ENCODE results near the gene UGT2B11.
"Not testable (repeated sequence)": the region's sequence is repeated elsewhere in the genome, so short reads cannot be mapped to it uniquely, and the experiment has no call there.

- not testable (repeated sequence) for TF ChIP-seq CTCF, POLR2A, EP300 (IDR thresholded peaks at IDR 0.05)
These were observed 38.7 kb upstream of the UGT2B11 start for GRCh38 chr4:69253147-69253772.
